ENCODE measurements around the gene PTPN14. TPM values are rescaled to one million over a fixed set of nuclear protein-coding genes. Genes with fewer than 3 reads are reported as not detected.

The PTPN14 gene
- total RNA-seq, 1 experiment from 2014 or later: 76.4 TPM

DNA sequence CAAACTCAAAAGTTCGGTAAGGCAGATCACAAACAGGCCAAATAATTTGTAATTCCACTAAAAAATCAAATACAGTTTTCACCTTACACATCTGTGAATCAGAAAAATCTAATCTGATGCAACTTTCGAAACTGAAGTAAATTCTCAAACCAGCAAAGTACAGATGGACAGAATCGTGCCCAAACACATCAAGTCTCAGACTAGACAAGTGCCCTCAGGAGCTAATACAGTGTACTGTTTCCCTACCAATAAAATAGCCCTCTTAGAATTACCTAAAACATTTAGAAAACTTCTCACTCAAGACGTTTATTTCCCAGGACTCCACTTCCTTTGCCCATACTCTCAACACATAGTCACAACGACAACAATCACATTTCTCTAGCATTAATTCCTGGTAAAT lies 136.3 kb downstream of the PTPN14 start:
- H2BK120ac ChIP-seq (ENCODE audit: low read depth, low read length, poor library complexity, severe bottlenecking): no peak overlapping the region
- H3K4me3 Mint-ChIP-seq: no peak overlapping the region
- no peak overlapping the region for H2AFZ ChIP-seq (ENCODE audit: low read length)
- H4K8ac ChIP-seq (replicated peaks; ENCODE audit: insufficient read length, low read depth, low read length): no peak overlapping the region
- no CpG with 5 or more reads among the region's 5 CpGs for WGBS (ENCODE audit: extremely low coverage, insufficient read length, low lambda C conversion rate)
- H4K91ac ChIP-seq (ENCODE audit: insufficient read length, low read depth, low read length): no peak overlapping the region
- no peaks in the 10 kb centered on the region for H3K27me3 ChIP-seq (ENCODE audit: insufficient read depth, low read length)
- H3K14ac ChIP-seq (ENCODE audit: insufficient read depth, low read length): no peak overlapping the region
- H3K79me1 ChIP-seq (ENCODE audit: insufficient read depth, low read depth, low read length, poor library complexity, severe bottlenecking): no peaks in the 10 kb centered on the region
- H3K9me3 ChIP-seq (ENCODE audit: control insufficient read depth, low read depth, low read length): no peaks in the 10 kb centered on the region
- H3K4me1 ChIP-seq (ENCODE audit: insufficient read depth, low read length): peaks cover 6% of the 10 kb centered on the region; the same call in 1 of the 2 replicates
- H3K4me2 ChIP-seq (ENCODE audit: insufficient read depth, insufficient read length, low read length): no peak overlapping the region
- H3T11ph ChIP-seq (ENCODE audit: low read length): no peak overlapping the region
- no peaks in the 10 kb centered on the region for H4K20me1 ChIP-seq (ENCODE audit: control insufficient read depth, insufficient read depth, insufficient read length)
- no peak overlapping the region for H3K4ac ChIP-seq (ENCODE audit: low read depth, low read length)
- no peak overlapping the region for H2AK5ac ChIP-seq (ENCODE audit: insufficient read length, low read length)
- H2BK12ac ChIP-seq (ENCODE audit: insufficient read length, low read depth, low read length): no peak overlapping the region
- no peak overlapping the region for H3K9ac ChIP-seq (ENCODE audit: extremely low read depth, insufficient read length, low read length)
- H3K36me3 Mint-ChIP-seq (ENCODE audit: insufficient read depth in 1 of 3, low read depth in 3 of 3): peaks cover 7 to 16% (median 14%) of the 10 kb centered on the region in 3 experiments; a peak in 6 of 7 replicates
- H2BK20ac ChIP-seq (ENCODE audit: low read depth, low read length, poor library complexity, severe bottlenecking): no peak overlapping the region
- no peak overlapping the region for H3K23ac ChIP-seq (ENCODE audit: insufficient read length, low read depth, low read length)
- no peak overlapping the region for H3K18ac ChIP-seq (ENCODE audit: insufficient read length, low read depth, low read length)
- DNase-seq: no peak
- no peaks in the 10 kb centered on the region; the same call in 1 of the 2 replicates for H3K79me2 ChIP-seq (ENCODE audit: insufficient read depth, low read length)
- H3K4me1 Mint-ChIP-seq: peaks cover 33 to 44% of the 10 kb centered on the region in 2 experiments
- no peak overlapping the region for H3K27ac ChIP-seq (ENCODE audit: insufficient read length, low read depth, low read length)
- TF ChIP-seq, protein P1, sequence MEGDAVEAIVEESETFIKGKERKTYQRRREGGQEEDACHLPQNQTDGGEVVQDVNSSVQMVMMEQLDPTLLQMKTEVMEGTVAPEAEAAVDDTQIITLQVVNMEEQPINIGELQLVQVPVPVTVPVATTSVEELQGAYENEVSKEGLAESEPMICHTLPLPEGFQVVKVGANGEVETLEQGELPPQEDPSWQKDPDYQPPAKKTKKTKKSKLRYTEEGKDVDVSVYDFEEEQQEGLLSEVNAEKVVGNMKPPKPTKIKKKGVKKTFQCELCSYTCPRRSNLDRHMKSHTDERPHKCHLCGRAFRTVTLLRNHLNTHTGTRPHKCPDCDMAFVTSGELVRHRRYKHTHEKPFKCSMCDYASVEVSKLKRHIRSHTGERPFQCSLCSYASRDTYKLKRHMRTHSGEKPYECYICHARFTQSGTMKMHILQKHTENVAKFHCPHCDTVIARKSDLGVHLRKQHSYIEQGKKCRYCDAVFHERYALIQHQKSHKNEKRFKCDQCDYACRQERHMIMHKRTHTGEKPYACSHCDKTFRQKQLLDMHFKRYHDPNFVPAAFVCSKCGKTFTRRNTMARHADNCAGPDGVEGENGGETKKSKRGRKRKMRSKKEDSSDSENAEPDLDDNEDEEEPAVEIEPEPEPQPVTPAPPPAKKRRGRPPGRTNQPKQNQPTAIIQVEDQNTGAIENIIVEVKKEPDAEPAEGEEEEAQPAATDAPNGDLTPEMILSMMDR (conservative IDR thresholded peaks at IDR 0.05): no peak
- H3K56ac ChIP-seq (ENCODE audit: insufficient read length, low read depth, low read length): no peak overlapping the region
- H2BK15ac ChIP-seq (ENCODE audit: low read depth, low read length): no peak overlapping the region
- no peaks in the 10 kb centered on the region for H3K23me2 ChIP-seq (ENCODE audit: insufficient read length, low read depth, low read length, poor library complexity, severe bottlenecking)
- no peak overlapping the region for H2BK5ac ChIP-seq (ENCODE audit: insufficient read length, low read length)
- H4K5ac ChIP-seq (ENCODE audit: insufficient read length, low read depth, low read length): no peak overlapping the region
- H3K27me3 Mint-ChIP-seq (ENCODE audit: low read depth): no peaks in the 10 kb centered on the region
- H3K9me3 Mint-ChIP-seq: no peaks in the 10 kb centered on the region
- peak overlapping the region; percentile 5 to 21 (median 10); a peak in 4 of 7 replicates for H3K27ac Mint-ChIP-seq
